Breast epithelium (tissue), 4 donors: Measurements from ENCODE around the gene TP53I11. TPM values are rescaled to one million over a fixed set of nuclear protein-coding genes. Genes with fewer than 3 reads are reported as not detected.

Experiments used
- DNase-seq, 2 donors: peaks; one replicate each; pipeline ENCODE4 v3.0.0-alpha.2; 2019; ENCODE audit warnings: low spot score in 2 of 2
- H3K27ac ChIP-seq, 2 donors: fragments of 200-600 bp; sonication (generic) in 1 of 2; one replicate each; pipeline ENCODE4 v1.5.1; 2016 to 2019; ENCODE audit warnings: mild to moderate bottlenecking in 1 of 2
- H3K27me3 ChIP-seq, 2 donors: fragments of 200-600 bp; sonication (generic) in 1 of 2; one replicate each; pipeline versions ENCODE4 v1.5.1 to v1.6.0; 2017 to 2019; ENCODE audit warnings: control low read depth in 1 of 2, mild to moderate bottlenecking in 1 of 2
- H3K36me3 ChIP-seq: fragments of 200-600 bp; one replicate; pipeline ENCODE4 v1.5.1; 2019
- H3K4me1 ChIP-seq, 2 donors: fragments of 200-600 bp; sonication (generic); one replicate each; pipeline ENCODE4 v1.5.1; 2016 to 2019; ENCODE audit warnings: control low read depth in 1 of 2
- H3K4me3 ChIP-seq, 3 donors: fragments of 200-600 bp; sonication (generic); 1 replicate in 2 of 3; 2 replicates in 1 of 3; pipeline ENCODE4 v1.5.1; 2016 to 2019; ENCODE audit warnings: mild to moderate bottlenecking in 3 of 3, moderate library complexity in 2 of 3
- H3K9me3 ChIP-seq, 2 donors: fragments of 200-600 bp; sonication (generic) in 1 of 2; one replicate each; pipeline ENCODE4 v1.5.1; 2016 to 2019; ENCODE audit warnings: control low read depth in 1 of 2
- POLR2A ChIP-seq: fragments of 450-650 bp; IDR thresholded peaks from one replicate; pipeline ENCODE4 v1.6.1; 2016; ENCODE audit warnings: antibody characterized with exemption, mild to moderate bottlenecking, moderate library complexity
- POLR2AphosphoS5 ChIP-seq, 3 donors: sonication (generic); formaldehyde crosslinking; IDR thresholded peaks; one replicate each; pipeline ENCODE4 v1.6.1; 2017; ENCODE audit warnings: antibody characterized with exemption in 3 of 3
- intact Hi-C: fragments of 100-400 bp; cut with DNase I; formaldehyde crosslinking; loops from one replicate; pipeline ENCODE4 v1.15.1; 2023; ENCODE audit warnings: low total_unique reads
- total RNA-seq, 3 donors: library from RNA; depleted of rRNA; stranded (reverse); fragments of >200 nt; gene quantifications; one replicate each; pipeline ENCODE4 v1.1.0, GENCODE V29; 2016
- TF ChIP-seq, protein P1 (sequence below), 3 donors: fragments of 450-650 bp; IDR thresholded peaks; one replicate each; pipeline ENCODE4 v1.5.1; 2016 to 2017; ENCODE audit warnings: antibody characterized with exemption in 3 of 3, mild to moderate bottlenecking in 3 of 3, moderate library complexity in 3 of 3

Gene TP53I11
- total RNA-seq, 3 donors from 2014 or later, result 30.7 to 91.1 (median 75.7) TPM

DNA sequence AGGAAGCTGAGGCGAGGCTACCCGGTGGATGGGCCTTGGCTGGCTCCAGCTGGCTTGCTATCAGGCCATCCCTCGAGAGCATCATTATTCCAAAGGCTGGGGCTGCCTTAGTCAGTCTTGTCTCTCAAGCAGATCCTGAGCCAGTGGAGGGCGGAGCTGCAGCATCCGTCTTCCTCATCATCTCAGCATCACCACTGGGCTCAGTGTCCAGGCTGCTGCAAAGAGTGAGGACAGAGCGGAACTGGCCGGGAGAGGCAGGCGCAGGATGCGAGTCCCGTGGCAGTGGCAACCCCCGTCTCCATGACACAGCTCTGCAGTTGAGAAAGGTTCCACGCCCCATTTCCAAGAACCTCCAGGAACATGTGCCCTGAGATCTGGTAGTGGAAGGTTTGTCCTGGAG is 4.4 kb downstream of the TP53I11 start:
- no peaks in the 10 kb centered on the region for H3K36me3 ChIP-seq
- no peaks in the 10 kb centered on the region for H3K9me3 ChIP-seq
- no peak for DNase-seq
- H3K4me3 ChIP-seq, result no peak overlapping the region
- H3K27me3 ChIP-seq, result no peaks in the 10 kb centered on the region
- intact Hi-C loops, result loop anchor here (5.0 kb wide), 1 partner anchor 794 kb away; no protein-coding TSS in a partner anchor
- H3K27ac ChIP-seq, result peak overlapping the region in 1 of 2 donors; percentile 77
- TF ChIP-seq POLR2A, result no peak
- TF ChIP-seq POLR2AphosphoS5 (IDR thresholded peaks at IDR 0.05), result no peak
- TF ChIP-seq, protein P1, sequence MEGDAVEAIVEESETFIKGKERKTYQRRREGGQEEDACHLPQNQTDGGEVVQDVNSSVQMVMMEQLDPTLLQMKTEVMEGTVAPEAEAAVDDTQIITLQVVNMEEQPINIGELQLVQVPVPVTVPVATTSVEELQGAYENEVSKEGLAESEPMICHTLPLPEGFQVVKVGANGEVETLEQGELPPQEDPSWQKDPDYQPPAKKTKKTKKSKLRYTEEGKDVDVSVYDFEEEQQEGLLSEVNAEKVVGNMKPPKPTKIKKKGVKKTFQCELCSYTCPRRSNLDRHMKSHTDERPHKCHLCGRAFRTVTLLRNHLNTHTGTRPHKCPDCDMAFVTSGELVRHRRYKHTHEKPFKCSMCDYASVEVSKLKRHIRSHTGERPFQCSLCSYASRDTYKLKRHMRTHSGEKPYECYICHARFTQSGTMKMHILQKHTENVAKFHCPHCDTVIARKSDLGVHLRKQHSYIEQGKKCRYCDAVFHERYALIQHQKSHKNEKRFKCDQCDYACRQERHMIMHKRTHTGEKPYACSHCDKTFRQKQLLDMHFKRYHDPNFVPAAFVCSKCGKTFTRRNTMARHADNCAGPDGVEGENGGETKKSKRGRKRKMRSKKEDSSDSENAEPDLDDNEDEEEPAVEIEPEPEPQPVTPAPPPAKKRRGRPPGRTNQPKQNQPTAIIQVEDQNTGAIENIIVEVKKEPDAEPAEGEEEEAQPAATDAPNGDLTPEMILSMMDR (IDR thresholded peaks at IDR 0.05), result no peak
- peaks cover 0 to 8% of the 10 kb centered on the region in 2 donors for H3K4me1 ChIP-seq

DNA sequence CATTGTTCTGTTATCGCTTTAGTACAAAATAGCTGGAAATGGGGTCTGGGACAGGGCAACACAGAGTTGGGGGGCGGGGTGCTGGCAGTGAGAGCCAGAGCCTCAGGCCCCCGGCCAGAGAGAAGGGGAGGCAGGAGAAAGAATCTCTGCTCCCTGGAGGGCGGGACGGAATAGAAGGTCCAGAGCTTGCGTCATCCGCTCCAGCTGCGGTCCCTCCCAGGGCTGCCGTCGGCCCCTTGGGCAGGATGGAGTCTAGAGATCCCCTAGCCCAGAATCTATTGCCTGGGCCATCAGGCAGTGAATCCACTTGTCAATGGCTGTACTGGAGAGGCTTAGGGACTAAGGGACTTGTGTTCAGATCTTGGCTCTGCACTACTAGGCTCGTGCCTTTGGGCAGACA is 5.0 kb downstream of the TP53I11 start:
- Histone ChIP-seq H3K9me3 (no peaks in the 10 kb centered on the region), H3K4me3 (no peak overlapping the region), H3K36me3 (no peaks in the 10 kb centered on the region), H3K4me1 (peaks cover 0 to 8% of the 10 kb centered on the region in 2 donors), H3K27ac (peak overlapping the region in 1 of 2 donors; percentile 77), H3K27me3 (no peaks in the 10 kb centered on the region)
- TF ChIP-seq, protein P1 (IDR thresholded peaks at IDR 0.05), result no peak
- no peak for TF ChIP-seq POLR2A
- TF ChIP-seq POLR2AphosphoS5 (IDR thresholded peaks at IDR 0.05), result no peak
- intact Hi-C loops, result loop anchor here (5.0 kb wide), 1 partner anchor 793 kb away; no protein-coding TSS in a partner anchor
- DNase-seq, result no peak

DNA sequence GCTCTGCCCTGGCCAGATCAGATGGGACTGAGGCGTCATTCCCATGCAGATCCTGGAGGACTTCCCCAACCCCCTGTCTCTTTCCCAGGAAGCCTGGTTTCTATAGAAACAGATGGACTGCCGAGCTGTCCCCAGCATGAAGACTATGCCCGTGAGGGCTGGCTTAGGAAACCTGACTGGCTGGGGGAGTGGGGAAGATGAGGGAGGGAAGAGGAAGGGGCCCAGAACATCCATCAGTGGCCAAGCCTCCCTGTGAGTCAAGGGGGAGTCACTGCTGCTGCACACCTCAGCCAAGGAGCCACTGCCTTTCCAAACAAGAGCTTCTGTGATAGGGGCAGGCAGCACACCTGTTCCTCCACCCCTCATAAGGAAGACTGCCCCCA is 5.8 kb downstream of the TP53I11 start:
- Histone ChIP-seq H3K27ac (peak overlapping the region in 1 of 2 donors; percentile 77), H3K36me3 (no peaks in the 10 kb centered on the region), H3K9me3 (no peaks in the 10 kb centered on the region), H3K4me3 (no peak overlapping the region), H3K27me3 (no peaks in the 10 kb centered on the region), H3K4me1 (peaks cover 0 to 8% of the 10 kb centered on the region in 2 donors)
- intact Hi-C loops, result loop anchor here (5.0 kb wide), 2 partner anchors 152 to 793 kb away; no protein-coding TSS in a partner anchor
- DNase-seq, result no peak
- TF ChIP-seq POLR2A (no peak), POLR2AphosphoS5 (IDR thresholded peaks at IDR 0.05) (no peak)
- TF ChIP-seq, protein P1 (IDR thresholded peaks at IDR 0.05), result no peak

DNA sequence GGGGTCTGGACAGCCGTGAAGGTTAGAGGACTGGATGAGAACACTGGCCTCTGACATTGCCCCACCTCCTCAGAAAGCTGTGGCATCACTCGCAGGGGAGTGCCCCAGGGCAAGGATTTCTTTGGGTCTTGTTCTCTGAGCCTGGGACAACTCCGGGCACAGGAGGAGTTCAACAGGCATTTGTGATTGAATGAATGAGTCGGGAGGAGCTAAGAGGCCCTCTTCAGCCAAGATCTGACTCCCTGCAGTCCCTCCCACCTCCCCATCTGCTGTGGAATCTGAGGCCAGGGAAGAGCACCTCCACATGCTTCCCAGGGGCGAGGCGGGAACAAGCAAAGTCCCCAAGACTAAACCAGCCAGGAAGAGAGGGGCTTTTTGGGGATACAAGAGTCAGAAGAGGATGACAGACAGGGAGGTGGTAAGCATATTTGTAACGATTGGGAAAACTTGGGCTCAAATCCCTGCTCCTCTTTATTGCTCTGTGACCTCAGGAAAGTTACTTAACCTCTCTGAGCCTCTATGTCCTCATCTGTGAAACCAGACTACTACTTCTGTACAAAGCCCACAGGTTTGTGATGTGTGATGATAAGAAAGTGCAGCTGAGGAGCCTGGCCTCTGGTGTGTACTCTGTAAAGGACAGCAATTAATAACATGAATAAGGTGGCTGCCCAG is 6.4 kb downstream of the TP53I11 start:
- H3K27me3 ChIP-seq, result no peaks in the 10 kb centered on the region
- H3K27ac ChIP-seq, result peak overlapping the region in 1 of 2 donors; percentile 77
- H3K4me3 ChIP-seq, result no peak overlapping the region
- intact Hi-C loops, result loop anchor here (5.0 kb wide), 1 partner anchor 153 kb away; no protein-coding TSS in a partner anchor
- no peak for TF ChIP-seq POLR2A
- TF ChIP-seq, protein P1 (IDR thresholded peaks at IDR 0.05), result no peak
- TF ChIP-seq POLR2AphosphoS5 (IDR thresholded peaks at IDR 0.05), result no peak
- no peak for DNase-seq
- peaks cover 0 to 8% of the 10 kb centered on the region in 2 donors for H3K4me1 ChIP-seq
- no peaks in the 10 kb centered on the region for H3K9me3 ChIP-seq
- no peaks in the 10 kb centered on the region for H3K36me3 ChIP-seq

DNA sequence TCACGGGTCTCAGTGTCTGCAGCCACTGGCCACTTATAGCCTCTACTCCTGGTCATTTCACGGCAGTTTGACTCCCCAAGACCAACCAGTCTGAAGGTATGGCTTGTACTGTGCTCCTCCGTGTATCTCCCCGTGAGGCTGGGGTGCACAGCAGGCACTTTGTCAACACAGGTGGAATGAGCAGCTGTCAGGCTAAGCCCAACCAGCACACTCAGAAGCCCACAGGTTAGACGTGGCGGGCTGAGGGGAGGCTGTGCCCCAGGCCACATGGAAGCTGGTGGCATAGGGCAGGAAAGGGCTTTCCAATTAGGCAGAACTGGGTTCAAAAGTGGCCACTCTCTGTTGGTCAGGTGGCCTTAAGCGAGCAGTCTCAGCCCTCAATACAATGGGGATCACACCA is 7.0 kb downstream of the TP53I11 start:
- H3K27ac ChIP-seq, result peak overlapping the region in 1 of 2 donors; percentile 19
- H3K4me1 ChIP-seq, result peaks cover 0 to 8% of the 10 kb centered on the region in 2 donors

More for the DNA sequence above, 7.0 kb downstream of the TP53I11 start:
- Histone ChIP-seq H3K36me3 (no peaks in the 10 kb centered on the region), H3K27me3 (no peaks in the 10 kb centered on the region), H3K9me3 (no peaks in the 10 kb centered on the region), H3K4me3 (no peak overlapping the region)
- DNase-seq, result no peak
- no peak for TF ChIP-seq POLR2AphosphoS5 (IDR thresholded peaks at IDR 0.05)
- intact Hi-C loops, result loop anchor here (5.0 kb wide), 1 partner anchor 154 kb away; no protein-coding TSS in a partner anchor
